SH-SY5Y (cell line): ENCODE measurements around the gene PRRC2B.

Experiments
- GATA2 ChIP-seq: IDR thresholded peaks from 2 replicates; pipeline ENCODE4 v1.6.1; 2011; ENCODE audit warnings: mild to moderate bottlenecking, low read depth, low read length
- GATA3 ChIP-seq: IDR thresholded peaks from 2 replicates; pipeline ENCODE4 v1.6.1; 2011; ENCODE audit warnings: low read depth, mild to moderate bottlenecking, low read length, moderate library complexity

DNA sequence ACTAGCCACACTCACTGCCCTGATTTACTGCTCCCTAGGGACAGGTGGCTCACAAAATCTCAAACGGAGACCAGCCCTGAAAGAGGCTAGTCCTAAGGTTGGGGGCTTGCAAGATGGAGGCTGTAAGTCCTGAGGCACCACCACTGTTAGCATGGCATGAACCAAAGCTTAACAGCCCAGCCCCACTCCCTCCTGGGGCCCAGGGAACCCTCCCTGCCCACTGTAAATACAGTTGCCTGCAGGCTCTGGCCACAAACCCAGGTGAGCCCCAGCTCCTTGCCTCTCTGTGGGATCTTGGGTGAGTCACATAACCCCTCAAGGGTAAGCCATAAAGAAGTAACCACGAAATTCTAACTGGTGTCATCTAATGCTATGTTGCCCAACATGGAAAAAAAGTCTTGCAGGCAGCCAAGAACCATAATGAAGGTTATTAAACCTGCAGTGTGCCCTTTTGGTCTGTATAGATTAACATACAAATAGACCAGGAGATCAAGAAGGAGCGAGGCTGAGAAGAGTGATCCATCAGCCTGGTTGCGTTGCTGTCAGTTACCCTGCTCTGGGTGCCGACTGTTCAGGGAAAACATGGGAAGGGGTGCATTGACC is 107.2 kb downstream of the PRRC2B start:
- TF ChIP-seq GATA2 = no peak
- no peak for TF ChIP-seq GATA3
